Measurements from ENCODE around the gene FRAT1.

FRAT1 gene

DNA sequence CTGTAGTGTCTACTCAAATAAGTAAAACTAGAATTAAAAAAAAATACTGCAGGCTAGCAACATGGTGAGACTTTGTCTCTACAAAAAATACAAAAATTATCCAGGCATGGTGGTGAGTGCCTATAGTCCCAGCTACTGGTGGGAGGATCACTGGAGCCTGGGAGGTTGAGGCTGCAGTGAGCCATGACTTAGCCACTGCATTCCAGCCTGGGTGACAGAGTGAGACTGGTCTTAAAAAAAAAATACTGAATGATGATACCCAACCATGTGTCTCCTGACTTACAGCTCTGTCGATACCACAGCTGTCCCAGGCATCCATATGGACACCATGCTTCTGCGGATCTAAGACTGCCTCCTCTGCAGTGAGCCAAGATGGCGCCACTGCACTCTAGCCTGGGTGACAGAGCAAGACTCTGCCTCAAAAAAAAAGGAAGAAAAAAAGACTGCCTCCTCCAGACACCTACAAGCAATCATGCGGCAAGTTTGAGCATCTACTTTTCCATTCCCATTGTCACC is 7.9 kb upstream of the FRAT1 start:
- no peak for DNase-seq

DNA sequence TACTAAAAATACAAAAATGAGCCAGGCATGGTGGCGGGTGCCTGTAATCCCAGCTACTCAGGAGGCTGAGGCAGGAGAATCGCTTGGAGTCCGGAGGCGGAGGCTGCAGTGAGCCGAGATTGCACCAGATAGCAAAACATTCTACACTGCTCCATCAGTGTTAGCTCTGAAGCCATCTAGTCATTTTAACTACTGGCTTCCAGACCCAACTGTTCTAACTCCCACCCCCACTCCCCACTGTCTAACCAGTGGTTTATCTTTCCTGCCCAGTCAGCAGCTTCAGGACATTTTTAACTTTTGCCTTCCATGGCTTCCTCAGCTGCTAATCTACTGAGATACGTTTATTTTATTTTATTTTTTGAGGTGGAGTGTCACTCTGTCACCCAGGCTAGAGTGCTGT is 6.2 kb upstream of the FRAT1 start:
- no peak for DNase-seq

DNA sequence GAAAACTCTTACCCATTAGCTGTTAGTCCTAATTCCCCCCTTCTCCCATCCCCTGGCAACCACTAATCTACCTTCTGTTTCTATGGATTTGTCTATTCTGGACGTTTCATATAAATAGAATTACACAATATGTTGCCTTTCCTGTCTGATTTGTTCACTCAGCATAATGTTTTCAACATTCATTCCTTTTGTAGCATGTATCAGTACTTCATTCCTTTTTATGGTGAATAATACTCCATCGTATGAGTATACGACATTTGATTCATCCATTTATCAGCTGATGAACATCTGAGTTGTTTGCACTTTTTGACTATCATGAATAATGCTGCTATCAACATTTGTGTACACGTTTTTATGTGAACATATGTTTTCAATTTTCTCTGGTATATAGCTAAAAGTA is 4.4 kb upstream of the FRAT1 start:
- no peak for DNase-seq

DNA sequence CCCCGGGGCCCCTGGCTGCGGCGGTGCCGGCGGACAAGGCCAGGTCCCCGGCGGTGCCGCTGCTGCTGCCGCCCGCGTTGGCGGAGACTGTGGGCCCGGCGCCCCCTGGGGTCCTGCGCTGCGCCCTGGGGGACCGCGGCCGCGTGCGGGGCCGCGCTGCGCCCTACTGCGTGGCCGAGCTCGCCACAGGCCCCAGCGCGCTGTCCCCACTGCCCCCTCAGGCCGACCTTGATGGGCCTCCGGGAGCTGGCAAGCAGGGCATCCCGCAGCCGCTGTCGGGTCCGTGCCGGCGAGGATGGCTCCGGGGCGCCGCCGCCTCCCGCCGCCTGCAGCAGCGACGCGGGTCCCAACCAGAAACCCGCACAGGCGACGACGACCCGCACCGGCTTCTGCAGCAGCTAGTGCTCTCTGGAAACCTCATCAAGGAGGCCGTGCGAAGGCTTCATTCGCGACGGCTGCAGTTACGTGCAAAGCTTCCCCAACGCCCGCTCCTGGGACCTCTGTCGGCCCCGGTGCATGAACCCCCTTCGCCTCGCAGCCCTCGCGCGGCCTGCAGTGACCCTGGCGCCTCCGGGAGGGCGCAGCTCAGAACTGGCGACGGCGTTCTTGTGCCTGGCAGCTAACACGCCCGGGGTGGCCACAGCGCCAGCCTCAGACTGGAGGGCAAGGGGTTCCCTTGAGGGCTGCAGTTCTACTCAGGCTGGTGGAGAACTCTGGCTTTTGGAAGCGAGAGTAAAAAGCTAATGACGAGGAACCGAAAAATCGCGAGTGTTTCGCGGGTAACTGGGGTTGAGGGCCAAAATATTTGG is 804 bp downstream of the FRAT1 start:
- no peak for DNase-seq

DNA sequence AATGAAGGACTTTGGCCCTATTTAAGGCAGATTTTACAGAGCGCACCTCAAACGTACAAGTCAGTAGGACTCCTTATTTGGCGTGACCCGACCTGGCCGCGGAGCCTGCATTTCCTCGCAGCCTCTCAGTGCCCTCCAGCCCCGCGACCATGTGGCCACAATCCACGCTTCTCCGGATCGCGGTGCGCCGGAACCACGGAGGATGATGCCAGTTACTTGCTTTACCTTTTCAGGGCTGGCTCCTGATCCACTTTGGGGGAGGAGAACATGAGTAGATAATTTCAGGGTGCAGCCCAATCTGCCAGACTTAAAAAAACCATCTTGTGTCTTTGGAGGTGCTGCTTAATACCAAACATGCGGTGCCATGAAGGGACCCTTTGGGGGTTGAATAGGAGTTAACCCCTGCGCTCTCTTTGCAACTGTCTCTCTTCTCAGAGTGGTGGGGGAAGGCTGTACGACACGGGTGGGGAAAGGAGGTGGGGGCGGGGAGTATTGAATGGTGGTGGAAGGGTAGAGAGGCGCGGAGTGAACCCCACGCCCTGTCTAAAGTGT is 1.5 kb downstream of the FRAT1 start:
- no peak for DNase-seq

DNA sequence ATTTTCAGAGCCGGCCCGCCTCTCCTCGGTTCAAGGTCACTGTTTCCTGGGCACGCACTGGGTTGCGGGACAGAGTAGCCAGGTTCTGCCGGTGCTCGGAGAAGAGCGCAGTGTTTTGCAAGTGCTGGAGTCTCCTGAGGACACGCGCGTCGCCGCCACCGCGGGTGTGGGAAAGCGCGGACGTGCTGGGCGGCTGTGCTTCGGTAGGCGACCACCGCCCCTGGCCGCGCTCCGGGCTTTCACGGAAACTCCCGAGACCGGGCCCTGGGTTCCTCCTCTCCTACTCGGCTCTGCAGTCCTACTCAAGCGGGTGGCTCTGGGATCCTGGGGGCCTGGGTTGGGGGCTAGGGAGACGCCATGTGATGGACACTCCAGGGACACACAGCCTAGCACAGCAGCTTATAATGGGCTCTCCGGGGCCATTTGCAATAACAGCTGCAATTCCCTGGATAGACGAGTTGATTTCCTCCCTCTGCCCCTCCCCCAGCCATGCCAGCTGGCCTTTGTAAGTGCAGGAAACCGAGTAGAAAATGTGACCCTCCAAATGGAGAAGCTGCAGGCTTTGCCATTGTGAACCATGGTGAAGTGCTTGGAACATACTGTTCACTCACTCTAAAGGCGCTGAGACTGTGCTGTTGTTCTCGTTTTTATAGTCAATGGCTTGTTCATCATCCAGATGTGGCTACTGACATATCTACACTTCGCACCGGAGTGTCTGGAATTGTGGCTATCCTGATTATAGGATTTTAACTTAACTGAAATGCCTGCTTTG is 2.1 kb downstream of the FRAT1 start:
- no peak for DNase-seq

DNA sequence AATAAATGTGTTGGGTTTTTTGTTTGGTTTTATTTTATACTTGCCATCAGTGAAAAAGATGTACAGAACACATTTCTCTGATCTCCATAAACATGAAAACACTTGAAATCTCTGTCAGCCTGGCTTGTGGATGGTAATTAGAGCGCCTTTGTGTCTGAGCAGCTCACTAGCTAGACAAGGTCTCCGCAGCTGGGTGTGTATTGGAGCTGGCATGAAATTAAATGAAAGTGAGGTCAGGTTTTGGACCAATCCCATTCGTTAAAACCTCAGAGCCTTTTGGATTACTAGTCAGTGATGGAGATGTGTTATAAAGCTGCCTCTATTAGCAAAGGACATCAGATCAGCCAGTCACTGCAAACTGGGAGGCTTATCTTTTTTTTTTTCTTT is 2.7 kb downstream of the FRAT1 start:
- no peak for DNase-seq

DNA sequence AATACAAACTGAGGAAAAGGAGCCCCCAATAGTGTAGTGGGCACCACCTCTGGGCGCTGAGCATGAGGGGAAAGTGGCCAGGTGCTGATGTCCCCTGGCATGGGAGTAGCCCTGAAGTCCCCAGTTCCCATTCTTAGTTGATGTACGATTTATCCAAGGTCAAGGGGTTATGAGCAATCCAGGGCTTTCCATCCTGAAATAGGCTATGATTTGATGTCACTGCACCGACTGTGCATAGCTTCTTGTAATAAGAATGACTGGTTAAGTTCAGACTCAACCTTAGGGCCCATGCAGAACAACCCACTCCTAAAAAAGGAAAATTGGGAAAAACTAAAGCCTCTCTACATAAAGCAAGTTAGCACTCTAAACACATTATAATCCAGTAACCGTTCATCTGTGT is 4.4 kb downstream of the FRAT1 start:
- DNase-seq = no peak

DNA sequence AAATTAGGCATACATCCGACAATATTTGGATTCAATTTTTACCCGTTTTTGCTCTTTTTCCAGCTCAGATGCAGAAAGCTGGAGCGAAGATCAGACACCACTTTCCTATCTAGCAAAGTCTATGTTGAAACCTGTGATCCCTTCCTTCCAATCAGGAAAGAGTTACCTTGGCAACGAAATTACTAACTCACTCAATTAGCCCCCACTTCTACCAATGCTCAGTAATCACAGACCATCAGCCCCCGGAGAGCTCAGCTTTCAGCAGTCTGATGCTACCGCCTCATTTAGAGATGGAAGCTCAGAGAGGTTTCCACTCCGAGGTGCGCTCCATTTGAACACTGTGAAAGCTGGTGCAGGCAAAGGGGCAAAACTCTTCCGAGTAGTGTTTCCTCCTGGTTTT is 6.7 kb downstream of the FRAT1 start:
- DNase-seq = no peak

DNA sequence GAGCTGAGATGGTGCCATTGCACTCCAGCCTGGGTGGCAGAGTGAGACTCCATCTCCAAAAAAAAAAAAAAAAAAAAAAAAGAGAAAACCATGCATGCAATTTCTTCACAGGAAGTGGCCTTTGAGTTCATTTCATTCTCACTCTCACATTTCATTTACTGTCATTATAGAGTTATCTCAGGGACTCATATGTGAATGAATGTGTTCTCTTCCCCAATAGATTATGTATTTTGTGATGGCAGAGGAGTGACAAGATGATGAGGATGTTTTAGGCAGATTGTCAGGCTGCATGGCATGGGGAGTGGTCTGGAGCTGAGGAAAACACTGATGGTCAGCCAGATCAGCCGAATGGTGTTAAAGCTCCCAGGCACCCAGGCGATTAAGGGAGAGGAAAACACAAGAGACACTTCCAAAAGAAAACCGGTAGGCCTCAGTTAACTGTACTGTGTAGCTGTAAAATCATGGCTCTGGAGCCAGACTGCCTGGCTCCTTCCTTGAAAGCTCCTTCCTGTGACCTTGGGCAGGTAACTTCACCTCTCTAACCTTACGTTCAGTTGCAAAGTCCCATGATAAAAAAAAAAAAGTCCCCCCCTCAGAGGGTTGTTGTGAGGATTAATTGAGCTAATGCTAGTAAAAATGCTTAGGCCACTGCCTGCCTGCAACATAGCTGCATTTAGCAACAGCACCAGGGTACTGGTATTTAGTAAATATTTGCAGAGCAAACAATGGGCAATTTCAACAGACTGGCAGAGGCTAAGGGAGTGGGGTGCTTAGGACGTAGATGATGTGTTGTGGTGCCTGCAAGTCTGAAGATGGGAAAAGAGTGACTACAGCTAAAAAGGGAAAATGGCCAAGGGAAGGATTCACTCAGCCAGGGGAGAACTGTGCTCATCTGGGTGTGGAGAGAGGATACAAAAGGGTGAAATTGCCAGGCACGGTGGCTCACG is 8.6 kb downstream of the FRAT1 start:
- no peak for DNase-seq

DNA sequence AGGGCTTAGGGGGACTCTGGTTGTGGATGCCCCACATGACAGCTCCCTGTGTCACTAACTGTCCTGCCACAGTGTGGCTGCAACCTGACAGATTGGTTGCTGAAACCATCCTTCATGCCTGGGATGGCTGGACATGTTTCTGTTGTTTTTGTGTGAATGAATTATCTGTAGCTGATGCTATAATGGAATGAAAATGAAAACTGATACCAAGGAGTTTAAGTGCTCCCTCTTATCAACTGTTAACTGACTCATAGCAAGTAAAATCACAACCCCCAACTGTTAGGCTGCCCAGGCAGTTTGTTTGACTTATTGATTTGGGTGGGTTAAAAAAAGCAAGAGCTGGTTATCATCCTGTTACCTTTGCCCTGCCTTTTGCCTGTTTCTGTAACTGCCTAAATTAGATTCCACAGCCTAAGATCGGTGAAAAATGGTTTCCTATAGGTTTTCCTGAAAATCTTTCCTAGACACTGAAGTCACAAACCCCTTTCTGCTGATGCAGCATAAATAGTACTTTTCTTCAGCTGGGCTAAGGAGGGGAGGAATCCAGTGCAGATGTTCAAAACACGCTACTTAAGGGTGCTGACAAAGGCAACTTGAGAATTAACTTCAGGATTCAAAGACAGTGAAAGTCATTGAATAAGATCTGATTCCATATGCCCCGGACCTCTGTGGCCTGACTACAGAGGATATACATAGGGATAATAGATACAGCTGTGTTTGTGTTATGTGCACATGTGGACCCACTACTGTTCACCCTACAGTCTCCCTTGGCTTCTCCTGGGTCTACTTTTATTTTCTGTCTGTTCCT is 9.8 kb downstream of the FRAT1 start:
- DNase-seq = no peak

DNA sequence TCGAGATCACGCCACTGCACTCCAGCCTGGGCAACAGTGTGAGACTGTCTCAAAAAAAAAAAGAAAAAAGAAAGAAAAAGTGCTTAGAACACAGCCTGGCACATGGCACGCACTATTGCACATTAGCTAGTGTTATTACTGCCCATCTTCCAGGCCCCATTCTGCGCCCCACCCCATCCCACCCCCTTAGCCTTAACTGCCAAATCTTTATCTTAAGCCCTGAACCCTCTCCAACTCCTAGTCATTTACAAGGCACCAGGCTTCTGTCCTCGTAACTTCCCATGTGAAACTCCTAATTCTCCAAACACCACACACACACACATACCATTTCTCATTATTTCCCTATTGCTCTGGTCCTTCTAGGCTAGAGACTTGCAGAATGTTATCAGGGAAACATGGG is 10.7 kb downstream of the FRAT1 start:
- DNase-seq = no peak

DNA sequence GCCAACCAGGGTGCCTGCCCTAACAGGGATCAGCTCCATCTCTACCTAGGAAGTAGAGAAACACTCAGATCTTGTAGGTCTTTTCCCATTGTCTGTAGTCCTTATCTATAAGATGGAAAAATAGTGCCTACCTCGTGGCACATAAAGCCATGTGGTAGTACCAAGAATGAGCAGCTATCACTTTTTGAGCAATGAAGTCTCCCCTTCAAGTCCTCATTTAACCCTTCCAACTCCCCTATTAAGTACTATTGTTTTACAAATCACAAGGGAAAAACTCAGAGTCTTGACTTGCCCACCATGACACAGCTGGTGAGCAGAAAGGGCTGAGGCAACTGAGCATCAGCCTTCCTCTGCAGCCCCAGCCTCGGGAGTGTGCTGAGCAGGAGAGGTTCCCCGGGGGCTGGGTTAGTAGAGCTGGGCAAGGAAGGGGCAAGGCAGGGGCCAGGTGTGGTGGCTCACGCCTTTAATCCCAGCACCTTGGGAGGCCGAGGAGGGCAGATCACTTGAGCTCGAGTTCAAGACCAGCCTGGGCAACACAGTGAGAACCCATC is 12.2 kb downstream of the FRAT1 start:
- DNase-seq = no peak

DNA sequence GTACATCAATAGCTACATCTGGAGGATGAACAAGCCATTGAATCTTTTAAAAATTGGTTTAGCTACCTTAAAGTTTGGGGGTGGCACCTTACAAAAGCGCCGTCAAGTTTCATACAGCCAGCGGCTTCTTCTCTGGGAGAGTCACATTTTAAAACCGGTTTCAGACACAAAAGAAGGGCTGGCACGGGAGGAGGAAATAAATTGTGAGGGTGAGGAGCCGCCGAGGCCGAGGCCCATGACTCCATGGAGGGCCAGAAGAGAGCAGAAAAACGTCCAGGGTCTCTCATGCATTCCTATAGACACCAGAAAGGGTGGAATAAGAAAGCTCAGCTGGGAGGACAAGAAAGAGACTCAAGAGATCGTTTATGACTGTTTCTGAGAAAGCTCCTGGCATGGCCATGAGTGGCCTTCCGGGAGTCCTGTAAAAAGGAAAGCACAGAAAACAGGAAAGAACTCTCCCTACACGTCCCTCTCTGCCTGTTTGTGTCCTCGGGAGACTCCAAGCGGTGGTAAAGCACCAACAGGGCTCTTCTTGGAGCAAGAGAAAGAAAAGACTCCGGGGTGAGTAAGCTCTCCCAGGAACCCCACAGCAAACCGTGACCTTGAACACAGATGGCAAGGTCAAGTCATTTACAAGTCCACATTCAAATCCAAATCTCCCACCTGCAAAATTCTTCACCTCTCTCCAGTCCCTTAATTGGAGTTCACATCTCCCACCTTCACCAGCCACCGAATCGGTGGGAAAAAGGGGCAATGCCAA is 13.7 kb downstream of the FRAT1 start:
- DNase-seq = no peak

DNA sequence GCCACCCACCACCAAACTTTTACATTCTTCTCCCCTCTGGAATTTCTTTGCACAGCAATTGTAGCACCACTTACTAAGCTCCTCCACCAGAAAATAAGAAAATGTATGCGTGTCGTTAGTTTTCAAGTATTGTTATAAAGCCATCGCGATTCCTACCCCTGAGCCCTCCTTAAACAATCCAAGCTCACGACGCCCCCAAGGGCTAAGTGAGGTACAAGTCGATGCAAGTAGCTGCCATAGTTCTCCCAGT is 14.2 kb downstream of the FRAT1 start:
- DNase-seq = no peak

DNA sequence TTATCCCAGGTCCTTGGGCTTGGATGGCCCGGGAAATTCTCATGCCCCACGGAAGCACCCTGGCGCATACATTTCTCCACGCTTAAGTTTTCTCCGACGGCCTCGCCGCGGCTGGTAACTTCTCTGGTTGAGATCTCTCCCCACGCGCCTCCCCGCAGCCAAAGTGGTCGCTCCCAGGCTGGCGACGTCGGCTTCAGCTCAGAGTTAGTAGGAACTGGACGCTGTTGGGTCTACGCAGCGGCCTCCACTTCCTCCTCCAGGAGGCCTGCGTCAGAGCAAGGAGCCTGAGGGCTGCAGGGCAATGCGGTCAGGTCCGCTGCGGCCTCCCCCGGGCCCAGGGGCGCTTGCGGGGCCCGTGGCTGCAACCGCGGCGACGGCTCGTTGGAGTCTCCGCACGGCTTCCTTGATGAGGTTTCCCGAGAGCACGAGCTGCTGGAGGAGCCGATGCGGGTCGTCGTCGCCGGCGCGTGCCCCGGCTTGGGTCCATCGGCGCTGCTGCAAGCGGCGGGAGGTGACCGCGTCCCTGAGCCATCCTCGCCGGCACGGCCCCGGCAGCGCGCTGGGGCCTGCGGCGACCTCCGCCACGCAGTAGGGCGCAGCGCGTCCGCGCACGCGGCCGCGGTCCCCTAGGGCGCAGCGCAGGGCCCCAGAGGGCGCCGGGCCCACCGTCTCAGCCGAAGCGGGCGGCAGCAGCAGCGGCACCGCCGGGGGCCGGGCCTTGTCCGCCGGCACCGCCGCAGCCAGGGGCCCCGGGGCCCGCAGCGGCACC is 14.7 kb downstream of the FRAT1 start:
- no peak for DNase-seq

DNA sequence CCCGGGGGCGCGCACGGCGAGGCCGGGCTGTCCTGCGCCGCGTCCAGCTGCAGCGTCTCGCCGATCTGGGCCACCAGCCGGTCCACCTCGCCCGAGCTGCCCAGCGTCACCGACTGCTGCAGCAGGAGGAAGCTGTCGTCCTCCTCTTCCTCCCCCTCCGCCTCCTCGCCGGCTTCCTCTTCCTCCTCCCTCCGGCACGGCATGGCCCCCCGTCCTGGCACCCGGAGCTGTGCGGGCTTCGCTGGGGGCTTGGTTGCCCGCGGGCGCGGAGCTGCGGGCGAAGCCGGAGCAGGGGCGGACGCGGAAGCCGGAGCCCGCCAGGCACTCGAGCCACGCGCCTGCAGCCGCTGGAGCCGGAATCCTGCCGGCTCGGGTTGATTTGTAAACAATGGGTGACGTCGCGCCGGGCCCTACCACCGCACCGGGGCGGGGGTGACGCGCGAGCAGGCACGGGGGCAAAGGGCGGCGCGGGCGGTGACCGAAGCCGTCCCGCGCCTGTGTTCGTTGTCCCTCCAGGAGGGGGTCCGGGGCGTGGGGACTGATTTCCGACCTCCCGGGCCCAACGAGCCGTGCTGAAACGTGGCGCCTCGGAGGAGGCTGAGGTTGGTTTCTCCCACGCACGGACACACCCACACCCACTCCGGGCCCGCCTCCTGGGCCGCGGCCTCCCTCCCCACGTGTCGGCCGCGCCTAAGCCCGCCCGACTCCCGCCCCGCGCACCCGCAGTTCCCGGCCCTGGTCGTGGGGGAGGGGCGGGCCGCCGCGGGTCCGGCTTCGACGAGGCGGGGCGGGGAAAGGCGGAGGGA is 15.5 kb downstream of the FRAT1 start, which contains the start of gene FRAT2:
Gene FRAT2, minus strand, starts transcription at position 360 of the 806 bp plus-strand sequence. Its CDS starts 157 bp downstream, at position 203.
- peak; percentile 23 for DNase-seq

DNA sequence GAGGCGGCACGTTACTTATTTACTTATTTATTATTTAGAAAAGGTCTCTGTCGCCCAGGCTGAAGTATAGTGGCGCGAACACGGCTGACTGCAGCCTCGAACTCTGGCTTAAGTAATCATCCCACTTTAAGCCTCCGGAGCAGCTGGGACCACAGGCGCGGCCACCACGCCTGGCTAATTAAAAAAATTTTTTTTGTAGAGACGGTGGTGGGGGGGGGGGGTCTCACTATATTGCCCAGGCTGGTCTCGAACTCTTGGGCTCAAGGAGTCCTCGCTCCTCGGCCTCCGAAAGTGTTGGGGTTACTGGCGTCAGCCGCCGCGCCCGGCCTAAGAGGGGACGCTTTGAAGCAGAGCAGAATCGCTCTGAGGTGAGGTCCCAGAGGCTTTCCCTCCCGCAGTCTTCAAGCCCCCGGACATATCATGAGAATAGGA is 16.1 kb downstream of the FRAT1 start:
- DNase-seq = no peak

DNA sequence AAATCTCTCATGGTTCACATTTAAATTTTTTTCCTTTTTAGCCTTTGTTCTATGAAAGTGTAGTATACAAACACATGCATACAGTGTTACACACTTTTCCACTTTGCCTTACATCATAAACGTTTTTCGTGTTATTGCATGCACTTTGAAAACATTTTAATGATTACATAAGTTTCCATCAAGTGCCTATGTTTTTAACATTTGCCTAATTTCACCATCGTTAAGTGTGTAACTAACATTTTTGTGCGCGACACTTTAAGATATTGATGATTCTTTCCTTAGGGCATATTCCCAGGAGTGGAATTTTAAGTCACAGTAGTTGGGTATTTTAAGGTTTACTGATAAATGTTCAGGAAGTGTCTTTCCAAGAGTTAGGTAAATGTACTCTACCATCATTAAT is 16.9 kb downstream of the FRAT1 start:
- DNase-seq = no peak

Data from SIG-M5 (cell line).